Muscle layer of duodenum (tissue), 2 donors: ENCODE results near the gene TMC3.

Experiments used
- H3K27ac ChIP-seq: one replicate; pipeline ENCODE4 v1.7.0; 2013; ENCODE audit warnings: mild to moderate bottlenecking, low read length
- H3K27me3 ChIP-seq: one replicate; pipeline ENCODE4 v1.7.0; 2013; ENCODE audit warnings: low read depth, mild to moderate bottlenecking, control low read depth, low read length
- H3K36me3 ChIP-seq, 2 donors: one replicate each; pipeline ENCODE4 v1.7.0; 2013; ENCODE audit warnings: low read length in 2 of 2, control low read depth in 1 of 2, mild to moderate bottlenecking in 1 of 2; ENCODE audit not compliant: insufficient read depth in 2 of 2, control insufficient read depth in 1 of 2
- H3K4me1 ChIP-seq, 2 donors: one replicate each; pipeline ENCODE4 v1.7.0; 2013; ENCODE audit warnings: low read length in 2 of 2, mild to moderate bottlenecking in 2 of 2, control low read depth in 1 of 2, moderate library complexity in 1 of 2; ENCODE audit not compliant: insufficient read depth in 2 of 2, control insufficient read depth in 1 of 2
- H3K4me3 ChIP-seq, 2 donors: one replicate each; pipeline ENCODE4 v1.7.0; 2013; ENCODE audit warnings: low read length in 2 of 2, low read depth in 1 of 2, mild to moderate bottlenecking in 1 of 2
- H3K9me3 ChIP-seq, 2 donors: one replicate each; pipeline ENCODE4 v1.7.0; 2013; ENCODE audit warnings: low read length in 2 of 2, control low read depth in 1 of 2, mild to moderate bottlenecking in 1 of 2; ENCODE audit not compliant: control insufficient read depth in 1 of 2
- donor health status: healthy.

Gene TMC3

DNA sequence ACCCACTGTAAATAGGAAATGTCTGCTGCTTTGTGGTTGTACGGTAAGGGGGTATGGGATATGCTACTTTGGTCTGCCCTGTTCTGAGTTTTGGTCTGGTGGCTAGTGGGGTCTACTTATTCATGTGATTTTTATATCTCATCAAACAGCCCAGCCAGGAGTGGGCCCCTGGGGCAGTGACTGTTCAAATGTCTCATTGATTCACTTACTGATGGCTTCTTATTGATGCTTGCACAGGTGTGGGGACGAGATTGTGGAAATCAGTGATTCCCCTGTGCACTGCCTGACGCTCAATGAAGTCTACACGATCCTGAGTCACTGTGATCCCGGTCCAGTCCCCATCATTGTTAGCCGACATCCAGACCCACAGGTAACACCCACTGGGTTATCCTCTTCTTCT is 88.6 kb downstream of the TMC3 start:
- Histone ChIP-seq H3K4me3 (no peak overlapping the region), H3K4me1 (no peaks in the 10 kb centered on the region), H3K27ac (no peak overlapping the region), H3K27me3 (no peaks in the 10 kb centered on the region), H3K9me3 (no peaks in the 10 kb centered on the region), H3K36me3 (no peaks in the 10 kb centered on the region)

DNA sequence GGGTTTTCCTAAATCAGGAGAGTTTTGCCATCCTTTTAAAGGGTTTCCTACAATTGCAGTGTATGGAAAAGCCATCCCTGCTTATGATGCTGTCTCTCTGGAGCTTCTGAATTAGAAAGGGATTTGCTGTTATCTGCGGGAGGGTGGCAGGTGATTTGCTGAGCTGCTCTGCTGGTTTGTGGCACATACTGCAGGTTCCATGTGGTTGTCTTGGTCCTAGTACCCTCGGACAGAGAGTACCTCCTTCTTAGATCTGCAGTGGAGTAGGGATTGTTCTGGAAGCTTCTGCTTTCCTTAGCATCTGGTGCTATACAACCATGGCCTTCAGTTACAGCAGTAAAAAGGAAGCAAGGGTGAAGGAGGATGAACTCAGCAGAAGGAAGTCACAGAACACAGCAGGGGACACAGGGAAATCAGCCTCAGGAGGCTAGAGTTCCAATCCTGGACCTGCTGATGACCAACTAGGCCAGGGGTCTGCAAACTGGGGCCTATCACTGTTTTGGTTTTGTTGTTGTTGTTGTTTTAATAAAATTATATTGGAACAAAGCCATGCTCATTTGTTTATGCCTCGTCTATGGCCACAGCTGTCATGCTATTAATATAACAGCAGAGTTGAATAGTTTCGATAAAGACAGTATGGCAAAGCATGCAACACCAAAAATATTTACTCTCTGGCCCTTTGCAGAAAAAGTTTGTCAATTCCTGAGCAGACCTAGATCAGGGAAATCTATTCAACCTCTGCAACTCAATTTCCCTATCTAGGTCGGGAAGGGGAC is 89.6 kb downstream of the TMC3 start:
- H3K27ac ChIP-seq, result no peak overlapping the region
- no peaks in the 10 kb centered on the region for H3K27me3 ChIP-seq
- H3K36me3 ChIP-seq, result no peaks in the 10 kb centered on the region
- no peaks in the 10 kb centered on the region for H3K9me3 ChIP-seq
- H3K4me1 ChIP-seq, result no peaks in the 10 kb centered on the region
- no peak overlapping the region for H3K4me3 ChIP-seq

DNA sequence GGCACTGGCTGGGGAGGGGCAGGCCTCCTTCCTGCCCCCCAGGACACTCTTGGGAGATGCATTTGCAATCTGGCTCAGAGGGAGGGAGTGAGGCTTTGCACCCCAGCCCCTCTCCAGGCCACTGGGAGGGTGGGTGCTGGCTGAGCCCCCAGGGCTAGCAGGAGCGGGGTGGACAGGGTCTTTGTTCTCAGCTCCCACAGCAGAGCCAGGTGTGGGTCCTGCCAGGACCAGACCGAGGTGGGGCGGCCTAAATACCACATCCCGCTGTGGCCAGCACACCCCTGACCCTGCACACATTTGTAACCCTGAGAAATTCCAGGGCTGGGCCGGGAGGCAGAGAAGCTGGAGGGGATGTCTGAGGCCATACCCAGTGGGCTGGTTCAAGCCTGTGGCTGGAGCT is 91.1 kb downstream of the TMC3 start:
- Histone ChIP-seq H3K4me3 (no peak overlapping the region), H3K36me3 (no peaks in the 10 kb centered on the region), H3K4me1 (no peaks in the 10 kb centered on the region), H3K27ac (no peak overlapping the region), H3K27me3 (no peaks in the 10 kb centered on the region), H3K9me3 (no peaks in the 10 kb centered on the region)

DNA sequence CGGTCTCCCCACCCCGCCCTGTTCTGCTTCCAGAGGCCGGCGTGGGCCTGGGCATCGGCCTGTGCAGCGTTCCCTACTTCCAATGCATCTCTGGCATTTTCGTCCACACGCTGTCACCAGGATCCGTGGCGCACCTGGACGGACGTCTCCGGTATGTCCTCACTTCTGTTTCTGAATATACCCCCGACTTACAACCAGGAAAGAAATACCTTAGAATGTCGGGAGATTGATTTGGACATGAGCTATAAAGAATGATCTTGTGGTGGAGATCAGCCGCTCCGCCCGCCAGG is 91.5 kb downstream of the TMC3 start:
- Histone ChIP-seq H3K4me3 (no peak overlapping the region), H3K36me3 (no peaks in the 10 kb centered on the region), H3K27ac (no peak overlapping the region), H3K9me3 (no peaks in the 10 kb centered on the region), H3K27me3 (no peaks in the 10 kb centered on the region), H3K4me1 (no peaks in the 10 kb centered on the region)

DNA sequence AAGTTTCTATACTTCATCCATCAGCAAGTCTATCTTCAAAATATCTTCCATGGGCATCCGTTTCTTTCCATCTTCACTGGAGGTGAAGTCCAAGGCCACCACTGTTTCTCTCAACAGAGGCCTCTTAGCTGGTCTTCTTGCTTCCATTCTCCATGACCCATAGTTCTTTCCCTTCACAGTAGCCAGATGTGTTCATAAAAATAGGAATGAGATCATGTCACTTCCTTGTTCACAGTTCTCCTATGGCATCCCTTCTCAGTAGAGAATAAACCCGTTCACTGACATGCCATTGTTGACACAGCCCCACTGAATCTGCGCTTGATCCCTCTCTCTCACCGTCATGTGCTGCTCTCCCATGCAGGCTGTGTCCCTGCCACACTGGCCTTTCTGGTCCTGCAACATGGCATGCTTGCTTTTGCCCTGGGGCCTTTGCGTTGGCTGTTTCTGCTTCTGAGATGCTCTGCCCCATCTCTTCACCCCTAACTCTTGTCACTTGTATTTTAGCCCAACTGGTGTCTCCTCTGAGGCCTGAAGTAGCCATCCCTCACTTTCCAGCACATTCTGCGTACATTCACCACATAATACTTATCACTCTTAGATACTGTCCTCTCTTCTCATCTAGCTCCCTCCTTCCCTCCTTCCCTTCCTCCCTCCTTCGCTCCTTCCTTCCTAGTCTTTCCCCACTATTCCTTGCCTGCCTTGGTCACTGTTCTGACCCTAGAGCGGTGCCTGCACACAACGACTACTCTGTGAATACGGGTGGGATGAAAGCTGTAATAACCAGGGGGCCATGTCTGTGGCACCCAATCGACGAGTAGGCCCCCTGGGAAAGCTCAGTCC is 92.0 kb downstream of the TMC3 start:
- no peaks in the 10 kb centered on the region for H3K4me1 ChIP-seq
- H3K27ac ChIP-seq, result no peak overlapping the region
- H3K36me3 ChIP-seq, result no peaks in the 10 kb centered on the region
- H3K27me3 ChIP-seq, result no peaks in the 10 kb centered on the region
- no peak overlapping the region for H3K4me3 ChIP-seq
- H3K9me3 ChIP-seq, result peaks cover 0 to 3% of the 10 kb centered on the region in 2 donors

DNA sequence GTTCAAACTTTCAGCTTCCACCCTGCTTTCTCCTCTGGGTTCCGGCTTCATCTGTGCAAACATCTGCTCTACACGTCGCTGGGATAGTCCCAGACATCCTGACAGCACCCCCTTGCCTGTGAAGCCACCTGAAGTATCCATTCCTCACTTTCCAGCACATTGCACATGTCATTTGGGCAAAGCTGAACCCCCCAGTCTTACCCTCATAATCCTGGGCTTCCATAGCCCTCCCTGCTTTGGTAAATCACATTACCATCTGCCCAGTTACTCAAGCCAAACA is 92.6 kb downstream of the TMC3 start:
- Histone ChIP-seq H3K4me3 (no peak overlapping the region), H3K27ac (no peak overlapping the region)

More for the DNA sequence above, 92.6 kb downstream of the TMC3 start:
- Histone ChIP-seq H3K4me1 (no peaks in the 10 kb centered on the region), H3K27me3 (no peaks in the 10 kb centered on the region), H3K9me3 (peaks cover 0 to 4% of the 10 kb centered on the region in 2 donors), H3K36me3 (no peaks in the 10 kb centered on the region)
